ENCODE measurements around the gene CREB3. TPM values are rescaled to one million over a fixed set of nuclear protein-coding genes. Genes with fewer than 3 reads are reported as not detected.

CREB3 gene
- total and polyA plus RNA-seq, 5 donors from 2014 or later, result 14.6 to 36.4 (median 34.5) TPM

DNA sequence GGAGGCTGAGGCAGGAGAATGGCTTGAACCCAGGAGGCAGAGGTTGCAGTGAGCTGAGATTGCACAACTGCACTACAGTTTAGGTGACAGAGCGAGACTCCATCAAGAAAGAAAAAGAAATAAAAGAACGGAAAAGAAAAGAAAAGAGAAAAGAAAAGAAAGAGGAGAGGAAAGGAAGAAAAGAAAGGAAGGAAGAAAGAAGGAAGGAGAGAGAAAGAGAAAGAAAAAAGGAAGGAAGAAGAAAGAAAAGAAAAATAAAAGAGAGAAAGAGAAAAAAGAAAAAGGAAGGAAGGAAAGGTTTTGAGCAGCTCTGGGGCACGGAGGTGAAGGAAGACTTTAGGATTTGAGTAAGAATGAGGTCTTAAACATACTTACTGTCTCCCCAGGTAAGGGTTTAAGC is 18.9 kb upstream of the CREB3 start:
- Mint-ChIP-seq H3K27me3 (no peaks in the 10 kb centered on the region), H3K4me3 (no peak overlapping the region), H3K4me1 (peaks cover 0 to 5% (median 2%) of the 10 kb centered on the region in 4 donors), H3K27ac (no peak overlapping the region), H3K9me3 (no peaks in the 10 kb centered on the region), H3K36me3 (peaks cover 57% of the 10 kb centered on the region)
- Histone ChIP-seq H3K27me3 (ENCODE audit: control insufficient read depth, insufficient read depth, low read length) (no peaks in the 10 kb centered on the region), H3K36me3 (ENCODE audit: control insufficient read depth, insufficient read depth, low read length) (peaks cover 89% of the 10 kb centered on the region), H3K4me3 (ENCODE audit: low read depth, low read length) (no peak overlapping the region), H3K9me3 (ENCODE audit: control insufficient read depth in 2 of 2, low read length in 2 of 2) (no peaks in the 10 kb centered on the region), H3K4me1 (ENCODE audit: control insufficient read depth, insufficient read depth, low read length, poor library complexity, severe bottlenecking) (no peaks in the 10 kb centered on the region), H3K27ac (ENCODE audit: insufficient read depth, low read length, poor library complexity, severe bottlenecking) (no peak overlapping the region)
- no peak for DNase-seq
- ATAC-seq (ENCODE audit: low read depth in 2 of 2), result no peak

- no peaks in the 10 kb centered on the region for H3K27me3 Mint-ChIP-seq
- no peak overlapping the region for H3K4me3 Mint-ChIP-seq
- H3K27ac Mint-ChIP-seq, result no peak overlapping the region
- DNase-seq (no peak), ATAC-seq (ENCODE audit: low read depth in 2 of 2) (no peak)
- H3K27ac ChIP-seq (ENCODE audit: insufficient read depth, low read length, poor library complexity, severe bottlenecking), result no peak overlapping the region
- H3K4me1 ChIP-seq (ENCODE audit: control insufficient read depth, insufficient read depth, low read length, poor library complexity, severe bottlenecking), result no peaks in the 10 kb centered on the region
- H3K9me3 ChIP-seq (ENCODE audit: control insufficient read depth in 2 of 2, low read length in 2 of 2), result no peaks in the 10 kb centered on the region
- no peaks in the 10 kb centered on the region for H3K27me3 ChIP-seq (ENCODE audit: control insufficient read depth, insufficient read depth, low read length)
- H3K9me3 Mint-ChIP-seq, result no peaks in the 10 kb centered on the region
- peaks cover 0 to 5% (median 2%) of the 10 kb centered on the region in 4 donors for H3K4me1 Mint-ChIP-seq
- H3K4me3 ChIP-seq (ENCODE audit: low read depth, low read length), result no peak overlapping the region
- H3K36me3 Mint-ChIP-seq, result peaks cover 56% of the 10 kb centered on the region
- H3K36me3 ChIP-seq (ENCODE audit: control insufficient read depth, insufficient read depth, low read length), result peaks cover 91% of the 10 kb centered on the region
Observed at GRCh38 chr9:35714123-35714522, 18.3 kb upstream of the CREB3 start.

DNA sequence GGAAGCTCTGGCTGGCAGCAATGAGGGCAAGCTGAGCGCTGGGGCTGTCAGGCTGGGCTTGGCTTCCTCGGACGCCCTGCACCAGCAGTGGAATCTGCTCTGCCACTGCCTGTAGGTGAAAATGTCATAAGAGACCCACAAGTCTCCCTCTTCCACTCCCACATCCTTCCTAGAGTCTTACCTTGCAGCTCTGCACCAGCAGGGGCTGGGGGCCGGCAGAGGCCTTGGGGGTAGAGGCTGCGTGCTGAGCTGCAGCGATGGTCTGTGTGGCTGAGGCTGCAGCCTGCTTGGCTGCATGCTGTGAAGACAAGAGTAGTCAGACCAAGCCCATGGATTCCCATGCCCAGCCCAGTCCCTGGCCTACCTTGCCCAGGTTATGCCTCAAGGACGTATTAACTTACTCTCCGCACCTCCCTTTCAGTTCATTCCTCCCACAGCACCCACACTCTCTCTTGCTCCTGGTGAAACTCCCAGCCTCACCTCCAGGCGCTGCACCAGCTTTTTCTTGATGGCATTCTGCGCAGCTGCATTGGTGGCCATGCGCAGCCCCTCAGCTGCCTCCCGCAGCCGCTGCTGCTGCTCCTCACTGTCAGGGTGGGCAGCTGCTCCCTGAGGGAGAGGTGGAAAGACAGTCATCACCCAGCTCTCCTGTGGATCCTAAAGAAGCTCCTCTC is 17.8 kb upstream of the CREB3 start:
- Histone ChIP-seq H3K4me3 (ENCODE audit: low read depth, low read length) (no peak overlapping the region), H3K27me3 (ENCODE audit: control insufficient read depth, insufficient read depth, low read length) (no peaks in the 10 kb centered on the region), H3K27ac (ENCODE audit: insufficient read depth, low read length, poor library complexity, severe bottlenecking) (no peak overlapping the region), H3K4me1 (ENCODE audit: control insufficient read depth, insufficient read depth, low read length, poor library complexity, severe bottlenecking) (no peaks in the 10 kb centered on the region), H3K36me3 (ENCODE audit: control insufficient read depth, insufficient read depth, low read length) (peaks cover 94% of the 10 kb centered on the region), H3K9me3 (ENCODE audit: control insufficient read depth in 2 of 2, low read length in 2 of 2) (no peaks in the 10 kb centered on the region)
- DNase-seq (no peak), ATAC-seq (ENCODE audit: low read depth in 2 of 2) (no peak)
- Mint-ChIP-seq H3K27me3 (no peaks in the 10 kb centered on the region), H3K36me3 (peaks cover 58% of the 10 kb centered on the region), H3K4me3 (no peak overlapping the region), H3K4me1 (peaks cover 0 to 5% (median 2%) of the 10 kb centered on the region in 4 donors), H3K27ac (no peak overlapping the region), H3K9me3 (no peaks in the 10 kb centered on the region)

GRCh38 chr9:35716230-35716629 is 16.2 kb upstream of the CREB3 start:
- no peak for ATAC-seq (ENCODE audit: low read depth in 2 of 2)

GRCh38 chr9:35717132-35717870 is 15.2 kb upstream of the CREB3 start:
- DNase-seq, result no peak
- no peak for ATAC-seq (ENCODE audit: low read depth in 2 of 2)
- Mint-ChIP-seq H3K27me3 (no peaks in the 10 kb centered on the region), H3K27ac (peak overlapping the region in 1 of 3 donors; percentile 77), H3K36me3 (peaks cover 53% of the 10 kb centered on the region), H3K9me3 (no peaks in the 10 kb centered on the region), H3K4me3 (no peak overlapping the region), H3K4me1 (peaks cover 0 to 5% (median 4%) of the 10 kb centered on the region in 4 donors)
- Histone ChIP-seq H3K9me3 (ENCODE audit: control insufficient read depth in 2 of 2, low read length in 2 of 2) (no peaks in the 10 kb centered on the region), H3K4me1 (ENCODE audit: control insufficient read depth, insufficient read depth, low read length, poor library complexity, severe bottlenecking) (no peaks in the 10 kb centered on the region), H3K27me3 (ENCODE audit: control insufficient read depth, insufficient read depth, low read length) (no peaks in the 10 kb centered on the region), H3K36me3 (ENCODE audit: control insufficient read depth, insufficient read depth, low read length) (peaks cover 98% of the 10 kb centered on the region), H3K4me3 (ENCODE audit: low read depth, low read length) (no peak overlapping the region), H3K27ac (ENCODE audit: insufficient read depth, low read length, poor library complexity, severe bottlenecking) (no peak overlapping the region)

More at GRCh38 chr9:35716230-35716629, 16.2 kb upstream of the CREB3 start:
- Mint-ChIP-seq H3K4me3 (no peak overlapping the region), H3K36me3 (peaks cover 48% of the 10 kb centered on the region), H3K27me3 (no peaks in the 10 kb centered on the region), H3K4me1 (peaks cover 0 to 5% (median 2%) of the 10 kb centered on the region in 4 donors), H3K9me3 (no peaks in the 10 kb centered on the region), H3K27ac (peak overlapping the region in 2 of 3 donors; percentile 42 to 77)
- Histone ChIP-seq H3K36me3 (ENCODE audit: control insufficient read depth, insufficient read depth, low read length) (peaks cover 96% of the 10 kb centered on the region), H3K4me1 (ENCODE audit: control insufficient read depth, insufficient read depth, low read length, poor library complexity, severe bottlenecking) (no peaks in the 10 kb centered on the region), H3K4me3 (ENCODE audit: low read depth, low read length) (no peak overlapping the region), H3K27me3 (ENCODE audit: control insufficient read depth, insufficient read depth, low read length) (no peaks in the 10 kb centered on the region), H3K27ac (ENCODE audit: insufficient read depth, low read length, poor library complexity, severe bottlenecking) (no peak overlapping the region), H3K9me3 (ENCODE audit: control insufficient read depth in 2 of 2, low read length in 2 of 2) (no peaks in the 10 kb centered on the region)
- DNase-seq, result no peak

DNA sequence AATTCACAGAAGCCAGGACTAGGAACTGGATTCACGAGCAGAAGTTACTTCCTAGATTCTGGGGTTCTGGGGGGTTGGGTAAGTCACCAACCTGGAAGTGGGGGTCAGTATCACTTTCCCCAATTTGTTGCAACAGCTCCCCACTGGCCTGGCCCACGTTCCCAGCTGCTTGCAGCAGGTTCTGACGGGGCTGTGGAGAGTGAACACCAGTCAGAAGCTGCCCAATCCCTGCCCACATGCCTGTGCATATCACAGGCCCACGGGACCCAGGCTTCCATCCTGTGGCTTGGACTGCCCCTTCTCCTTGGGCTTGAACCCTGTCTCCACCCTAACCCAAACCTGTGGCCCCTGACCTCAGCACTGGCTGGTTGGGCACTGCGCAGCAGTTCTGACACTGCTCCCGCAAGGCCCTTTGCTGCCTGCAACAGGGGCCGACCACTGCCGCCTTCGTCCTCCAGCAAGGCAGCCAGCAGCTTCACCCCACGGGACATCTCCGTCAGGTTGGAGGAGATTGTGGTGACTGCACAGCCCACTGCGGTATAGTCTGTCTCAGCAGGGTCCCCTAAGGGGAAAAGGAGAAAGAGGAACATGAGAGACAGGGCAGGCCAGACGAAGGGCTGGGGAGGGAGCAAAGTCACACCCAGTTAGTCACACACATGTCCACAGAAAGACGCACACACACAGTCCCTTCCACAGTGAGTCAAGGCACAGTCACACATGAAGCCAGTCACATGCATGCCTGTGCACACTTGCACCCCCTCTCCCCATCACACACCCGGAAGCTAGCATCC is 13.6 kb upstream of the CREB3 start:
- H3K36me3 Mint-ChIP-seq, result peaks cover 58% of the 10 kb centered on the region
- Histone ChIP-seq H3K9me3 (ENCODE audit: control insufficient read depth in 2 of 2, low read length in 2 of 2) (no peaks in the 10 kb centered on the region), H3K4me3 (ENCODE audit: low read depth, low read length) (no peak overlapping the region), H3K27ac (ENCODE audit: insufficient read depth, low read length, poor library complexity, severe bottlenecking) (no peak overlapping the region), H3K27me3 (ENCODE audit: control insufficient read depth, insufficient read depth, low read length) (no peaks in the 10 kb centered on the region), H3K36me3 (ENCODE audit: control insufficient read depth, insufficient read depth, low read length) (peaks cover 98% of the 10 kb centered on the region), H3K4me1 (ENCODE audit: control insufficient read depth, insufficient read depth, low read length, poor library complexity, severe bottlenecking) (no peaks in the 10 kb centered on the region)
- no peaks in the 10 kb centered on the region for H3K27me3 Mint-ChIP-seq
- peaks cover 0 to 5% (median 4%) of the 10 kb centered on the region in 4 donors for H3K4me1 Mint-ChIP-seq
- H3K27ac Mint-ChIP-seq, result no peak overlapping the region
- ATAC-seq (ENCODE audit: low read depth in 2 of 2) (peak; percentile 34 to 65), DNase-seq (no peak)
- no peaks in the 10 kb centered on the region for H3K9me3 Mint-ChIP-seq
- no peak overlapping the region for H3K4me3 Mint-ChIP-seq

DNA sequence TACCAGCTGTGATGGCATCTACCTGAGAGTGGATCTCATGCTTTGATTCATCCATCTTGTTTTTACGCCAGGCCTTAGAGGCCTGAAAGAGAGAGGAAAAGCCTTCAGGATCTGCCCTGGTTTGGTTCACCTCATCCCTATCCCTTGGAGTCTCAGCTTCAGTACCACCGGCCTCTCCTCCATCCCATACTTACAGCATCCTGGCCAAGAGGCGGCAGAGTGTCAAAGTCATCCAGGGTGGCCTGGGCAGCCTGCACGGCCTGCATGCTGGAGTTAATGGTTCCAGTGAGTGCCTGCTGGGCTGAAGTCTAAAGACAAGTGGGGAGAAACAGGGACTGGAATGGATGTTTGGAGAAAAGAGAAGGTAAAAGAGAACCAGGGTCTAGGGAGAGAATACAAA is 12.9 kb upstream of the CREB3 start:
- DNase-seq (no peak), ATAC-seq (ENCODE audit: low read depth in 2 of 2) (no peak)
- Mint-ChIP-seq H3K4me3 (no peak overlapping the region), H3K27ac (peak overlapping the region in 1 of 3 donors; percentile 33), H3K27me3 (no peaks in the 10 kb centered on the region), H3K9me3 (no peaks in the 10 kb centered on the region), H3K36me3 (peaks cover 60% of the 10 kb centered on the region), H3K4me1 (peaks cover 0 to 7% (median 5%) of the 10 kb centered on the region in 4 donors)
- no peak overlapping the region for H3K27ac ChIP-seq (ENCODE audit: insufficient read depth, low read length, poor library complexity, severe bottlenecking)
- no peaks in the 10 kb centered on the region for H3K4me1 ChIP-seq (ENCODE audit: control insufficient read depth, insufficient read depth, low read length, poor library complexity, severe bottlenecking)
- H3K9me3 ChIP-seq (ENCODE audit: control insufficient read depth in 2 of 2, low read length in 2 of 2), result no peaks in the 10 kb centered on the region
- H3K27me3 ChIP-seq (ENCODE audit: control insufficient read depth, insufficient read depth, low read length), result no peaks in the 10 kb centered on the region
- no peak overlapping the region for H3K4me3 ChIP-seq (ENCODE audit: low read depth, low read length)
- H3K36me3 ChIP-seq (ENCODE audit: control insufficient read depth, insufficient read depth, low read length), result peaks cover 98% of the 10 kb centered on the region

All from CD4-positive, CD25-positive, alpha-beta regulatory T cell (primary cell).